SK-N-SH treated with all-trans-retinoic acid at 6 μM for 48 hours (cell line): ENCODE measurements around the gene RAVER2.

Source experiments
- ATAC-seq: fragments of 200-7000 bp; cut with Tn5 transposase; 3 replicates; pipeline ENCODE4 v1.9.1; 2020; ENCODE audit warnings: mild to moderate bottlenecking, moderate library complexity
- BACH2 ChIP-seq: fragments of 250-450 bp; sonication (Bioruptor Pico); IDR thresholded peaks from 2 replicates; pipeline ENCODE4 v1.9.0; 2021; ENCODE audit warnings: mild to moderate bottlenecking, borderline replicate concordance
- ISL1 ChIP-seq: fragments of 250-450 bp; sonication (Bioruptor Pico); IDR thresholded peaks from 2 replicates; pipeline ENCODE4 v2.1.2; 2022; ENCODE audit warnings: mild to moderate bottlenecking, moderate library complexity
- OSR1 ChIP-seq: fragments of 250-450 bp; sonication (Bioruptor Pico); IDR thresholded peaks from 2 replicates; pipeline ENCODE4 v1.8.0; 2022; ENCODE audit warnings: moderate library complexity, mild to moderate bottlenecking, inconsistent platforms
- TCF4 ChIP-seq: fragments of 250-450 bp; sonication (Bioruptor Pico); IDR thresholded peaks from 2 replicates; pipeline ENCODE4 v1.8.0; 2021; ENCODE audit warnings: mild to moderate bottlenecking, moderate library complexity, borderline replicate concordance
- ZNF565 ChIP-seq: fragments of 450-650 bp; formaldehyde crosslinking; conservative IDR thresholded peaks from 2 replicates; pipeline ENCODE4 v1.5.0; 2020; ENCODE audit warnings: low read depth, mild to moderate bottlenecking, moderate library complexity
- TF ChIP-seq, protein P1 (sequence below): fragments of 250-450 bp; sonication (Bioruptor Pico); IDR thresholded peaks from 2 replicates; pipeline ENCODE4 v1.8.0; 2021; ENCODE audit warnings: low read depth, mild to moderate bottlenecking, moderate library complexity, borderline replicate concordance

Gene RAVER2

DNA sequence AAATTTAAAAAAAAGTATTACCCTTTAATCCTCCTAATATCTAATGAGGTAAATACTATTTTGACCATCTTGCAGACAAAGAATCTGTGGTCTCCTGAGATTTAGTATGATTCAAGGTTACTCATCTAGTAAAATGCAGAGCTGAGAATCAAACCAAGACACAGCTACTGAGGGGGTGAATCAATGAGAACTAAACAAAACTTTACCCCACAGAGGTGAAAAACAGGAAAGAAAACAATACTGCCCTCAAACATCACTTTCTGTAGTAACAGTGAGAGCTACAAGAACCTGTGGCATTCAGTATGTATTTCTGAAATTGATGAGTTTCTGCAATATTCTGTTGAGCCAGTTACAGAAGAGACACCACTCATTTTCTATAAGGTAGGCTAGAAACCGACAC is 136.4 kb downstream of the RAVER2 start:
- ATAC-seq = no peak
- TF ChIP-seq ISL1 (CRISPR knock-in tag) (no peak), BACH2 (no peak), OSR1 (CRISPR knock-in tag) (no peak), TCF4 (CRISPR knock-in tag) (no peak), ZNF565 (no peak)
- TF ChIP-seq, protein P1, sequence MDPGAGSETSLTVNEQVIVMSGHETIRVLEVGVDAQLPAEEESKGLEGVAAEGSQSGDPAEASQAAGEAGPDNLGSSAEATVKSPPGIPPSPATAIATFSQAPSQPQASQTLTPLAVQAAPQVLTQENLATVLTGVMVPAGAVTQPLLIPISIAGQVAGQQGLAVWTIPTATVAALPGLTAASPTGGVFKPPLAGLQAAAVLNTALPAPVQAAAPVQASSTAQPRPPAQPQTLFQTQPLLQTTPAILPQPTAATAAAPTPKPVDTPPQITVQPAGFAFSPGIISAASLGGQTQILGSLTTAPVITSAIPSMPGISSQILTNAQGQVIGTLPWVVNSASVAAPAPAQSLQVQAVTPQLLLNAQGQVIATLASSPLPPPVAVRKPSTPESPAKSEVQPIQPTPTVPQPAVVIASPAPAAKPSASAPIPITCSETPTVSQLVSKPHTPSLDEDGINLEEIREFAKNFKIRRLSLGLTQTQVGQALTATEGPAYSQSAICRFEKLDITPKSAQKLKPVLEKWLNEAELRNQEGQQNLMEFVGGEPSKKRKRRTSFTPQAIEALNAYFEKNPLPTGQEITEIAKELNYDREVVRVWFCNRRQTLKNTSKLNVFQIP (CRISPR knock-in tag) = no peak
